HepG2 (cell line): ENCODE results near the gene MC1R. TPM values are rescaled to one million over a fixed set of nuclear protein-coding genes. Genes with fewer than 3 reads are reported as not detected.

Experiments used
- AFF4 ChIP-seq: sonication (generic); formaldehyde crosslinking; IDR thresholded peaks from 2 replicates; pipeline ENCODE4 v1.4.0; 2020; ENCODE audit warnings: missing genetic modification reagents
- ATM ChIP-seq: fragments of 450-650 bp; IDR thresholded peaks from 2 replicates; pipeline ENCODE4 v1.7.1; 2017; ENCODE audit warnings: mild to moderate bottlenecking, borderline replicate concordance
- BORCS8-MEF2B ChIP-seq: sonication (generic); formaldehyde crosslinking; IDR thresholded peaks from 2 replicates; pipeline ENCODE4 v1.8.0; 2022; ENCODE audit warnings: mild to moderate bottlenecking, missing genetic modification reagents
- CBX5 ChIP-seq: sonication (generic); formaldehyde crosslinking; IDR thresholded peaks from 2 replicates; pipeline ENCODE4 v1.4.0; 2020; ENCODE audit warnings: missing genetic modification reagents, borderline replicate concordance
- MEF2D ChIP-seq: sonication (generic); formaldehyde crosslinking; IDR thresholded peaks from 2 replicates; pipeline ENCODE4 v1.5.1; 2020; ENCODE audit warnings: mild to moderate bottlenecking, missing genetic modification reagents
- MTF2 ChIP-seq: sonication (generic); formaldehyde crosslinking; IDR thresholded peaks from 2 replicates; pipeline ENCODE4 v1.5.0; 2020; ENCODE audit warnings: missing genetic modification reagents, borderline replicate concordance
- NFE2L2 ChIP-seq: fragments of 150-350 bp; IDR thresholded peaks from 2 replicates; pipeline ENCODE4 v1.6.1; 2014; ENCODE audit warnings: low read length
- RXRA ChIP-seq: sonication (generic); formaldehyde crosslinking; IDR thresholded peaks from 2 replicates; pipeline ENCODE4 v1.5.1; 2020; ENCODE audit warnings: missing genetic modification reagents
- SATB2 ChIP-seq: sonication (generic); formaldehyde crosslinking; IDR thresholded peaks from 2 replicates; pipeline ENCODE4 v1.5.0; 2020; ENCODE audit warnings: missing genetic modification reagents
- TBX3 ChIP-seq: fragments of 450-650 bp; IDR thresholded peaks from 2 replicates; pipeline ENCODE4 v1.6.1; 2017; ENCODE audit warnings: antibody characterized with exemption, mild to moderate bottlenecking, inconsistent platforms, borderline replicate concordance
- THAP8 ChIP-seq: sonication (generic); formaldehyde crosslinking; IDR thresholded peaks from 2 replicates; pipeline ENCODE4 v1.5.1; 2020; ENCODE audit warnings: missing genetic modification reagents, mild to moderate bottlenecking, borderline replicate concordance
- ZFP41 ChIP-seq: sonication (generic); formaldehyde crosslinking; IDR thresholded peaks from 2 replicates; pipeline ENCODE4 v1.4.0; 2020; ENCODE audit warnings: mild to moderate bottlenecking, missing genetic modification reagents, borderline replicate concordance
- ZFY ChIP-seq: sonication (generic); formaldehyde crosslinking; IDR thresholded peaks from 2 replicates; pipeline ENCODE4 v1.4.0; 2020; ENCODE audit warnings: missing genetic modification reagents
- ZNF138 ChIP-seq: sonication (generic); formaldehyde crosslinking; IDR thresholded peaks from 2 replicates; pipeline ENCODE4 v1.5.0; 2020; ENCODE audit warnings: mild to moderate bottlenecking, low read depth, missing genetic modification reagents
- ZNF329 ChIP-seq: sonication (generic); formaldehyde crosslinking; IDR thresholded peaks from 2 replicates; pipeline ENCODE4 v1.9.0; 2021; ENCODE audit warnings: low read depth, mild to moderate bottlenecking, missing genetic modification reagents
- ZNF430 ChIP-seq: sonication (generic); formaldehyde crosslinking; IDR thresholded peaks from 2 replicates; pipeline ENCODE4 v1.9.0; 2021; ENCODE audit warnings: mild to moderate bottlenecking, missing genetic modification reagents
- ZNF547 ChIP-seq: sonication (generic); formaldehyde crosslinking; IDR thresholded peaks from 2 replicates; pipeline ENCODE4 v1.5.1; 2020; ENCODE audit warnings: mild to moderate bottlenecking, missing genetic modification reagents
- ZNF569 ChIP-seq: sonication (generic); formaldehyde crosslinking; IDR thresholded peaks from 2 replicates; pipeline ENCODE4 v1.5.0; 2020; ENCODE audit warnings: mild to moderate bottlenecking, missing genetic modification reagents, moderate library complexity, borderline replicate concordance
- ZNF616 ChIP-seq: sonication (generic); formaldehyde crosslinking; IDR thresholded peaks from 2 replicates; pipeline ENCODE4 v1.5.0; 2020; ENCODE audit warnings: low read depth, mild to moderate bottlenecking, missing genetic modification reagents
- ZNF83 ChIP-seq: sonication (generic); formaldehyde crosslinking; IDR thresholded peaks from 2 replicates; pipeline ENCODE4 v1.4.0; 2020; ENCODE audit warnings: missing genetic modification reagents, mild to moderate bottlenecking, borderline replicate concordance
- ZNF841 ChIP-seq: sonication (generic); formaldehyde crosslinking; IDR thresholded peaks from 2 replicates; pipeline ENCODE4 v1.8.1; 2023; ENCODE audit warnings: missing genetic modification reagents, borderline replicate concordance
- ZSCAN31 ChIP-seq: sonication (generic); formaldehyde crosslinking; IDR thresholded peaks from 2 replicates; pipeline ENCODE4 v1.5.0; 2020; ENCODE audit warnings: low read depth, mild to moderate bottlenecking, missing genetic modification reagents
- ZXDC ChIP-seq: sonication (generic); formaldehyde crosslinking; IDR thresholded peaks from 2 replicates; pipeline ENCODE4 v1.5.0; 2020; ENCODE audit warnings: mild to moderate bottlenecking, missing genetic modification reagents
- polyA plus RNA-seq, 8 experiments: library from polyadenylated mRNA; depleted of rRNA in 3 of 8; stranded (reverse) in 7 of 8; unstranded in 1 of 8; fragments of >200 nt; fragmentation: Illumina TruSeq in 4 of 8; extraction: Trizol in 4 of 8; gene quantifications; 2 replicates each; pipeline versions ENCODE4 v1.2.1 to v1.2.3, GENCODE V29; 2011 to 2016; ENCODE audit warnings: low read depth in 4 of 8, missing spikeins in 1 of 8, mixed read lengths in 1 of 8; ENCODE audit not compliant: insufficient read depth in 1 of 8
- total RNA-seq, 5 experiments: library from RNA; depleted of rRNA; stranded (reverse); fragments of >200 nt; fragmentation: Illumina TruSeq; extraction: Trizol; gene quantifications; 2 replicates each; pipeline ENCODE4 v1.2.3, GENCODE V29; 2016; ENCODE audit warnings: low read depth in 1 of 5

Gene MC1R
- total and polyA plus RNA-seq, 2 of the 13 experiments (the other 11 are each of a cell fraction or from before 2014, with no cell fraction given): 9.1 to 14.8 TPM

GRCh38 chr16:89873109-89873971, 45.3 kb upstream of the MC1R start, which contains the start of gene TCF25 (continued):
- peak; percentile 71; the same call in 1 of the 2 replicates for TF ChIP-seq ZXDC (CRISPR knock-in tag)
- TF ChIP-seq ZNF841 (CRISPR knock-in tag): no peak
- TF ChIP-seq THAP8 (CRISPR knock-in tag): peak; percentile 96
- TF ChIP-seq ZNF83: no peak; the same call in 1 of the 2 replicates
- TF ChIP-seq ZNF616: peak; percentile 77
- TF ChIP-seq NFE2L2: no peak
- TF ChIP-seq AFF4 (CRISPR knock-in tag): no peak; the same call in 1 of the 2 replicates
- TF ChIP-seq TBX3: no peak
- TF ChIP-seq ZFY: peak; percentile 97
- peak; percentile 77; the same call in 1 of the 2 replicates for TF ChIP-seq ZNF329 (CRISPR knock-in tag)
- 0 out of 2 replicates have a peak, but pooled peaks have one; percentile 51 for TF ChIP-seq CBX5
- no peak for TF ChIP-seq ATM
- peak; percentile 8; the same call in 1 of the 2 replicates for TF ChIP-seq RXRA (CRISPR knock-in tag)
- peak; percentile 78; the same call in 1 of the 2 replicates for TF ChIP-seq ZFP41 (CRISPR knock-in tag)
- TF ChIP-seq ZNF430 (CRISPR knock-in tag): 0 out of 2 replicates have a peak, but pooled peaks have one; percentile 71
- TF ChIP-seq ZSCAN31: peak; percentile 90
- peak; percentile 63; the same call in 1 of the 2 replicates for TF ChIP-seq ZNF569 (CRISPR knock-in tag)
- TF ChIP-seq BORCS8-MEF2B (CRISPR knock-in tag): peak; percentile 94; the same call in 1 of the 2 replicates
- TF ChIP-seq ZNF138: peak; percentile 93; the same call in 1 of the 2 replicates
- peak; percentile 98 for TF ChIP-seq ZNF547 (CRISPR knock-in tag)
- peak; percentile 57; the same call in 1 of the 2 replicates for TF ChIP-seq MEF2D (CRISPR knock-in tag)
- TF ChIP-seq MTF2 (CRISPR knock-in tag): no peak
- peak; percentile 89 for TF ChIP-seq SATB2 (CRISPR knock-in tag)
